HCT116 (cell line): ENCODE results near the gene CCDC142. TPM values are rescaled to one million over a fixed set of nuclear protein-coding genes. Genes with fewer than 3 reads are reported as not detected.

Experiments used
- ATAC-seq: fragments of 200-7000 bp; cut with Tn5 transposase; 2 replicates; pipeline ENCODE4 v1.9.1; 2020; ENCODE audit warnings: mild to moderate bottlenecking, moderate library complexity
- BruUV-seq: library from RNA; stranded (reverse); fragments of 400-500 nt; replicated peaks from 2 replicates; lab custom pipeline; 2021; lab: Mats Ljungman, UMichigan
- CTCF ChIA-PET: fragments of 300-600 bp; sonication (Branson Sonifier 250); formaldehyde crosslinking; loops from one replicate; lab custom pipeline; 2021; ENCODE audit warnings: antibody characterized with exemption; lab: Charles Lee
- POLR2A ChIA-PET: fragments of 300-600, 350-600 bp; sonication (Branson Sonifier 250); formaldehyde crosslinking; loops from one replicate; lab custom pipeline; 2021; ENCODE audit warnings: antibody characterized with exemption; lab: Charles Lee
- RAD21 ChIA-PET, 2 experiments: fragments of 300-600 bp; sonication (Branson Sonifier 250); formaldehyde crosslinking; loops; one replicate each; lab custom pipeline; 2023; ENCODE audit warnings: low total read pairs in 2 of 2; ENCODE audit not compliant: uncharacterized antibody in 2 of 2, unreplicated experiment in 2 of 2, low non-redundant PET in 1 of 2; lab: Charles Lee
- DNase-seq: peaks from one replicate; pipeline ENCODE4 v3.0.0-alpha.2; 2010; ENCODE audit warnings: low read depth, low spot score
- H2AFZ ChIP-seq: fragments of 200-600 bp; shearing (Covaris generic), sonication (generic); 2 replicates; pipeline ENCODE4 v1.6.1; 2017; ENCODE audit warnings: low read depth, mixed run types, mixed read lengths, antibody characterized with exemption, low read length; ENCODE audit not compliant: poor library complexity, severe bottlenecking
- H3K27ac ChIP-seq: 2 replicates; pipeline ENCODE4 v1.5.1; 2012; ENCODE audit warnings: low read depth, low read length
- H3K27me3 ChIP-seq: fragments of 200-600 bp; sonication (generic); 2 replicates; pipeline ENCODE4 v1.6.1; 2016; ENCODE audit warnings: mixed run types, low read length, mixed read lengths; ENCODE audit not compliant: insufficient read depth
- H3K36me3 ChIP-seq, 2 experiments: fragments of 200-500 bp in 1 of 2; fragments of 200-600 bp in 1 of 2; sonication (Bioruptor generic) in 1 of 2; sonication (generic) in 1 of 2; 2 replicates each; pipeline versions ENCODE4 v1.5.1 to v1.6.1; 2014 to 2016; ENCODE audit warnings: low read length in 2 of 2, inconsistent platforms in 1 of 2, mixed read lengths in 1 of 2, mixed run types in 1 of 2; ENCODE audit not compliant: insufficient read depth in 2 of 2, control insufficient read depth in 1 of 2
- H3K4me1 ChIP-seq, 2 experiments: fragments of 200-600 bp in 1 of 2; sonication (generic) in 1 of 2; 2 replicates each; pipeline versions ENCODE4 v1.5.1 to v1.6.1; 2012 to 2017; ENCODE audit warnings: low read length in 2 of 2, inconsistent platforms in 1 of 2, mild to moderate bottlenecking in 1 of 2, mixed read lengths in 1 of 2, mixed run types in 1 of 2, moderate library complexity in 1 of 2; ENCODE audit not compliant: insufficient read depth in 2 of 2, control insufficient read depth in 1 of 2
- H3K4me2 ChIP-seq: fragments of 200-600 bp; sonication (generic); 2 replicates; pipeline ENCODE4 v1.6.1; 2017; ENCODE audit warnings: mixed run types, low read length, mixed read lengths
- H3K4me3 ChIP-seq, 2 experiments: fragments of 200-600 bp in 1 of 2; sonication (generic) in 1 of 2; replicated peaks in 1 of 2; 2 replicates each; pipeline ENCODE4 v1.5.1; 2011 to 2016; ENCODE audit warnings: low read length in 2 of 2, control low read depth in 1 of 2, low read depth in 1 of 2, mild to moderate bottlenecking in 1 of 2, mixed read lengths in 1 of 2, mixed run types in 1 of 2
- H3K79me2 ChIP-seq: fragments of 200-600 bp; sonication (generic); 2 replicates; pipeline ENCODE4 v1.6.1; 2017; ENCODE audit warnings: mild to moderate bottlenecking, mixed run types, low read length, moderate library complexity, mixed read lengths; ENCODE audit not compliant: insufficient read depth
- H3K9ac ChIP-seq: fragments of 200-600 bp; sonication (generic); 2 replicates; pipeline ENCODE4 v1.6.1; 2016; ENCODE audit warnings: low read length, mixed read lengths
- H3K9me2 ChIP-seq: fragments of 200-600 bp; sonication (generic), shearing (Covaris generic); 2 replicates; pipeline ENCODE4 v1.6.1; 2017; ENCODE audit warnings: mixed run types, mild to moderate bottlenecking, moderate library complexity; ENCODE audit not compliant: insufficient read depth
- H3K9me3 ChIP-seq, 2 experiments: fragments of 200-500 bp in 1 of 2; fragments of 200-600 bp in 1 of 2; sonication (Bioruptor generic) in 1 of 2; sonication (generic) in 1 of 2; 2 replicates each; pipeline ENCODE4 v1.6.1; 2014 to 2017; ENCODE audit warnings: low read length in 2 of 2, mixed read lengths in 2 of 2, inconsistent platforms in 1 of 2, low read depth in 1 of 2, mild to moderate bottlenecking in 1 of 2, mixed run types in 1 of 2, moderate library complexity in 1 of 2; ENCODE audit not compliant: control insufficient read depth in 1 of 2, insufficient read depth in 1 of 2
- H4K20me1 ChIP-seq: fragments of 200-600 bp; sonication (generic), shearing (Covaris generic); 2 replicates; pipeline ENCODE4 v1.6.1; 2017; ENCODE audit warnings: mixed run types, mild to moderate bottlenecking, moderate library complexity; ENCODE audit not compliant: insufficient read depth
- CBX3 ChIP-seq: IDR thresholded peaks from 2 replicates; pipeline ENCODE4 v1.6.1; 2012; ENCODE audit warnings: low read depth
- CTCF ChIP-seq, 3 experiments: fragments of 200-600 bp in 1 of 3; sonication (generic) in 1 of 3; IDR thresholded peaks in 2 of 3; conservative IDR thresholded peaks in 1 of 3; 2 replicates each; pipeline ENCODE4 v1.5.1; 2012 to 2017; ENCODE audit warnings: low read depth in 2 of 3, low read length in 2 of 3, antibody characterized with exemption in 1 of 3, borderline replicate concordance in 1 of 3, control low read depth in 1 of 3, mild to moderate bottlenecking in 1 of 3, mixed read lengths in 1 of 3, mixed run types in 1 of 3, moderate library complexity in 1 of 3; ENCODE audit not compliant: insufficient read depth in 1 of 3
- EGR1 ChIP-seq: IDR thresholded peaks from 2 replicates; pipeline ENCODE4 v1.6.1; 2012; ENCODE audit warnings: low read depth
- EZH2phosphoT487 ChIP-seq: fragments of 200-600 bp; IDR thresholded peaks from 2 replicates; pipeline ENCODE4 v1.6.1; 2018; ENCODE audit warnings: antibody characterized with exemption, borderline replicate concordance
- FOSL1 ChIP-seq: IDR thresholded peaks from 2 replicates; pipeline ENCODE4 v1.6.1; 2012; ENCODE audit warnings: low read depth
- MAX ChIP-seq: IDR thresholded peaks from 2 replicates; pipeline ENCODE4 v1.6.1; 2012
- POLR2A ChIP-seq: IDR thresholded peaks from 2 replicates; pipeline ENCODE4 v1.7.0; 2011; ENCODE audit warnings: borderline replicate concordance; ENCODE audit not compliant: insufficient read depth, insufficient read length; ENCODE audit errors: extremely low read depth
- POLR2AphosphoS5 ChIP-seq: IDR thresholded peaks from 2 replicates; pipeline ENCODE4 v1.6.1; 2011; ENCODE audit warnings: mild to moderate bottlenecking, low read depth, low read length, moderate library complexity
- SRF ChIP-seq: IDR thresholded peaks from 2 replicates; pipeline ENCODE4 v1.6.1; 2012; ENCODE audit warnings: low read depth
- ZNF274 ChIP-seq: fragments of 200-500 bp; sonication (Bioruptor generic); IDR thresholded peaks from 2 replicates; pipeline ENCODE4 v1.6.1; 2014; ENCODE audit warnings: mild to moderate bottlenecking, low read depth, low read length, inconsistent platforms
- intact Hi-C: fragments of 100-400 bp; cut with micrococcal nuclease; formaldehyde crosslinking; loops from 2 replicates; pipeline ENCODE4 v1.10.0; 2022
- total RNA-seq: library from RNA; stranded (reverse); gene quantifications from one replicate; pipeline ENCODE4 v1.2.1, GENCODE V29; 2021; ENCODE audit not compliant: unreplicated experiment
- TF ChIP-seq, protein P1 (sequence below): IDR thresholded peaks from 2 replicates; pipeline ENCODE4 v1.6.1; 2012; ENCODE audit warnings: low read depth

Gene CCDC142
- total RNA-seq, 1 experiment from 2014 or later, result 15.0 TPM

DNA sequence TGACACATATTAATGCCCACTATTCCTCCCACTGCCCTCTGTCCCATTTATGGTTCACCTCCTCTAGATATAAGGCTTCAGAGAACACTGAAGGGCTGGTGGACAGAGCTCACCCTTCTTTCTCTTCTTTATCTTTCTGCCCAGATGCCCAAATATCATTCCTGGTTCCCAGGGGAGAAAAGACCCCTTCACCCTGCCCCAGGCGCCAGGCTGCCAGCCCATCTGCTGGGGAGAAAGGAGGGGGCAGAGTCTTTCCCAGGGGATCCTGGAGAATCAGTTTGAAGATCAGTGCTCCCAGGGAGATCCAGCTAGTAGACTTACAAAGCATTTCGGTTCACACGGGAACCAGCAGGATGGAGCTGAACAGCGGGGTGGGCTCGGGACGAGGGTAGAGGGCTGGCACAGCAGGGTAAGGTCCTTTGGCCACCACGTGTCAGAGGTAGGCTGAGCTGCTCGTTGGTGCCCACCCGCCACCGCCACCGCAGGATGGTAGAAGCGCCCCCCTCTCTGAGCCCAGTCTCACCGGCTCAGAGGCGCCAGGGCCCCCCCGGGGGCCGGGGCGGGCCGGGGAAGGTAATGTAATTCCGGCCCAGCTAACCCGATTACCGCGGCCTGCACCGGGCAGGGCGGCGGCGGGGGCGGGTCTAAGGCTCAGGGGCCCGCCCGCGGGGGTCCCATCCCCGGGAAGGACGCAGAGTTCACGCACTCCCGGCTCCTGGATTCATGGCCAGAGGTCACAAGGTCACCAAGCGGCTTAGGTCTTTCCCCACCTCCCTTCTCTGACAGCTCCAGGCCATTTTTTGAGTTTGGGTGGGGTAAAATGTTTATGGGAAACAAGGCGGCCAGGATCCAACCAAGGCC is 30.2 kb upstream of the CCDC142 start:
- no peaks in the 10 kb centered on the region for H3K36me3 ChIP-seq
- no peak overlapping the region for H3K4me2 ChIP-seq
- no peak overlapping the region for H3K9ac ChIP-seq
- no peaks in the 10 kb centered on the region for H3K79me2 ChIP-seq
- H3K9me2 ChIP-seq, result no peaks in the 10 kb centered on the region
- H4K20me1 ChIP-seq, result no peaks in the 10 kb centered on the region
- no peak for DNase-seq
- CTCF ChIA-PET, result no interaction called here
- no TSS peak for BruUV-seq
- H3K27ac ChIP-seq, result no peak overlapping the region
- intact Hi-C loops, result no loop called here
- peaks cover 6 to 9% of the 10 kb centered on the region in 2 experiments; a peak in 3 of 4 replicates for H3K4me1 ChIP-seq
- TF ChIP-seq POLR2AphosphoS5 (no peak), CTCF (IDR thresholded peaks at IDR 0.05 in 2 of 3, conservative IDR thresholded peaks at IDR 0.05 in 1 of 3; ENCODE audit: borderline replicate concordance in 1 of 3, insufficient read depth in 1 of 3, low read depth in 2 of 3, low read length in 2 of 3) (no peak), MAX (no peak), SRF (no peak), EGR1 (no peak), CBX3 (no peak), EZH2phosphoT487 (no peak), FOSL1 (no peak), POLR2A (no peak), ZNF274 (no peak)
- TF ChIP-seq, protein P1, sequence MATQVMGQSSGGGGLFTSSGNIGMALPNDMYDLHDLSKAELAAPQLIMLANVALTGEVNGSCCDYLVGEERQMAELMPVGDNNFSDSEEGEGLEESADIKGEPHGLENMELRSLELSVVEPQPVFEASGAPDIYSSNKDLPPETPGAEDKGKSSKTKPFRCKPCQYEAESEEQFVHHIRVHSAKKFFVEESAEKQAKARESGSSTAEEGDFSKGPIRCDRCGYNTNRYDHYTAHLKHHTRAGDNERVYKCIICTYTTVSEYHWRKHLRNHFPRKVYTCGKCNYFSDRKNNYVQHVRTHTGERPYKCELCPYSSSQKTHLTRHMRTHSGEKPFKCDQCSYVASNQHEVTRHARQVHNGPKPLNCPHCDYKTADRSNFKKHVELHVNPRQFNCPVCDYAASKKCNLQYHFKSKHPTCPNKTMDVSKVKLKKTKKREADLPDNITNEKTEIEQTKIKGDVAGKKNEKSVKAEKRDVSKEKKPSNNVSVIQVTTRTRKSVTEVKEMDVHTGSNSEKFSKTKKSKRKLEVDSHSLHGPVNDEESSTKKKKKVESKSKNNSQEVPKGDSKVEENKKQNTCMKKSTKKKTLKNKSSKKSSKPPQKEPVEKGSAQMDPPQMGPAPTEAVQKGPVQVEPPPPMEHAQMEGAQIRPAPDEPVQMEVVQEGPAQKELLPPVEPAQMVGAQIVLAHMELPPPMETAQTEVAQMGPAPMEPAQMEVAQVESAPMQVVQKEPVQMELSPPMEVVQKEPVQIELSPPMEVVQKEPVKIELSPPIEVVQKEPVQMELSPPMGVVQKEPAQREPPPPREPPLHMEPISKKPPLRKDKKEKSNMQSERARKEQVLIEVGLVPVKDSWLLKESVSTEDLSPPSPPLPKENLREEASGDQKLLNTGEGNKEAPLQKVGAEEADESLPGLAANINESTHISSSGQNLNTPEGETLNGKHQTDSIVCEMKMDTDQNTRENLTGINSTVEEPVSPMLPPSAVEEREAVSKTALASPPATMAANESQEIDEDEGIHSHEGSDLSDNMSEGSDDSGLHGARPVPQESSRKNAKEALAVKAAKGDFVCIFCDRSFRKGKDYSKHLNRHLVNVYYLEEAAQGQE, result no peak
- TF ChIP-seq, all 23 proteins: peak for 0
- ChIA-PET POLR2A (no interaction called here), RAD21 (no interaction called here)
- Histone ChIP-seq H3K9me3 (no peaks in the 10 kb centered on the region), H3K27me3 (no peaks in the 10 kb centered on the region), H3K4me3 (no peak overlapping the region), H2AFZ (no peak overlapping the region)
- no peak for ATAC-seq
